Progenitor cell of endocrine pancreas (in vitro differentiated cells): ENCODE data around the gene XPNPEP2. TPM values are rescaled to one million over a fixed set of nuclear protein-coding genes. Genes with fewer than 3 reads are reported as not detected.
"Not testable (repeated sequence)": the region's sequence is repeated elsewhere in the genome, so short reads cannot be mapped to it uniquely, and the experiment has no call there.

Source experiments
- DNase-seq: peaks from one replicate; pipeline ENCODE4 v3.0.0; 2021; ENCODE audit warnings: low spot score; ENCODE audit not compliant: unreplicated experiment
- H3K27ac Mint-ChIP-seq: 2 replicates; pipeline ENCODE4 v1.8.0; 2021; ENCODE audit warnings: mild to moderate bottlenecking, moderate library complexity, mixed read lengths
- H3K27me3 Mint-ChIP-seq: 2 replicates; pipeline ENCODE4 v1.8.0; 2021; ENCODE audit warnings: mixed read lengths
- H3K36me3 Mint-ChIP-seq: 2 replicates; pipeline ENCODE4 v1.8.0; 2022; ENCODE audit warnings: mixed read lengths; ENCODE audit not compliant: insufficient read depth
- H3K4me1 Mint-ChIP-seq: 2 replicates; pipeline ENCODE4 v1.8.0; 2021; ENCODE audit warnings: low read depth, mixed read lengths
- H3K4me3 Mint-ChIP-seq: 2 replicates; pipeline ENCODE4 v1.8.0; 2021; ENCODE audit warnings: low read depth, mild to moderate bottlenecking, moderate library complexity, mixed read lengths
- H3K9me3 Mint-ChIP-seq: 2 replicates; pipeline ENCODE4 v1.8.0; 2021; ENCODE audit warnings: low read depth, mixed read lengths
- CTCF ChIP-seq: fragments of 200-600 bp; sonication (generic); IDR thresholded peaks from one replicate; pipeline ENCODE4 v1.5.0; 2021; ENCODE audit warnings: antibody characterized with exemption, mild to moderate bottlenecking; ENCODE audit not compliant: unreplicated experiment
- total RNA-seq: library from RNA; stranded (reverse); gene quantifications from 2 replicates; pipeline ENCODE4 v1.2.1, GENCODE V29; 2021

The XPNPEP2 gene
- total RNA-seq, 1 donor from 2014 or later: not detected

- Mint-ChIP-seq H3K27ac (no peak overlapping the region), H3K36me3 (no peaks in the 10 kb centered on the region), H3K4me1 (peaks cover 6% of the 10 kb centered on the region), H3K4me3 (no peak overlapping the region), H3K27me3 (peaks cover 17% of the 10 kb centered on the region), H3K9me3 (no peaks in the 10 kb centered on the region)
- TF ChIP-seq CTCF: no peak
- DNase-seq: no peak
Observed at GRCh38 chrX:129741880-129742758, 3.3 kb downstream of the XPNPEP2 start.

DNA sequence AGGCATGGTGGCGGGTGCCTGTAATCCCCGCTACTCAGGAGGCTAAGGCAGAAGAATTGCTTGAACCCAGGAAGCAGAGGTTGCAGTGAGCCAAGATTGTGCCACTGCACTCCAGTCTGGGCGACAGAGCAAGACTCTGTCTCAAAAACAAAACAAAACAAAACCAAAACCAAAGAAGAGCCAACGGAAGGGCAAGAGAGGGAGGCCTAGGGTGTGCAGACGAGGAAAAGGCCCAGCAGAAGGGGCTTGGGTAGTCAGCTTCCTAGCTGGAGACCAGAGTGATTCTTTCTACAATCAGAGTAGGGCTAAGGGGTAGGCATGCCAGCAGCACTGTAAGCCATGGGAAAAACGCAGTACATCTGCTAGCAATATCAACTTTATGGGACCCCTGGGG, 4.0 kb downstream of the XPNPEP2 start:
- H3K36me3 Mint-ChIP-seq, H3K9me3 Mint-ChIP-seq, DNase-seq, H3K27ac Mint-ChIP-seq, H3K4me1 Mint-ChIP-seq, H3K4me3 Mint-ChIP-seq: not testable (repeated sequence)
- peaks cover 19% of the 10 kb centered on the region for H3K27me3 Mint-ChIP-seq

GRCh38 chrX:129743821-129744220, 5.0 kb downstream of the XPNPEP2 start:
- Mint-ChIP-seq H3K4me3 (no peak overlapping the region), H3K9me3 (no peaks in the 10 kb centered on the region), H3K27me3 (peaks cover 16% of the 10 kb centered on the region), H3K27ac (no peak overlapping the region), H3K4me1 (peaks cover 6% of the 10 kb centered on the region), H3K36me3 (no peaks in the 10 kb centered on the region)
- TF ChIP-seq CTCF: no peak
- no peak for DNase-seq

DNA sequence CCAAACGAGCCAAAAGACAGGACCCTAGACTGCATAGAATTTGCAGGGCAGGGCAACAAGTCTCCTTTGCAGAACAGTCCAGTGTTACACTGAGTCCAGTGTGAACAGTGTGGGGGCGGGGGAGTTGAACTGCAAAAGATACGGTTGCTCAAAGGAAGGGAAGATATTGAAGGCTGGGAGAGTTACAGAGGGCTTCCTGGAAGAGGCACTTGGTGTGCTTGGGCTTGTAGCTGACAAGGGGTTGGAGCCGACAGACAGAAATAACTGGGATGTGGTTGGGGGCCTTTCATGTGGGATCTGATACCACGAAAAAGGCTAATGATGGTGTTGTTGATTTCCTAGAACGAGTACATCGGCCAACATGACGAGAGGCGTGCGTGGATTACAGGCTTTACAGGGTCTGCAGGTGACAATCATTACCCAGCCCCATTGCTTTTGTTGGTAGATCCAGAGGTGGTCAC, 6.1 kb downstream of the XPNPEP2 start:
- H3K9me3 Mint-ChIP-seq: no peaks in the 10 kb centered on the region
- no peak for DNase-seq
- peaks cover under 1% of the 10 kb centered on the region for H3K4me1 Mint-ChIP-seq
- no peaks in the 10 kb centered on the region for H3K36me3 Mint-ChIP-seq
- H3K27me3 Mint-ChIP-seq: peaks cover 12% of the 10 kb centered on the region
- no peak overlapping the region for H3K27ac Mint-ChIP-seq
- no peak for TF ChIP-seq CTCF
- no peak overlapping the region for H3K4me3 Mint-ChIP-seq

GRCh38 chrX:129746557-129747470, 8.0 kb downstream of the XPNPEP2 start:
- TF ChIP-seq CTCF: no peak
- H3K27ac Mint-ChIP-seq: no peak overlapping the region
- no peaks in the 10 kb centered on the region for H3K4me1 Mint-ChIP-seq
- no peaks in the 10 kb centered on the region for H3K36me3 Mint-ChIP-seq
- no peak for DNase-seq
- no peak overlapping the region for H3K4me3 Mint-ChIP-seq
- peaks cover 12% of the 10 kb centered on the region for H3K27me3 Mint-ChIP-seq
- H3K9me3 Mint-ChIP-seq: peaks cover 2% of the 10 kb centered on the region
